ENCODE results near the gene POLR2A.
"Not testable (repeated sequence)": the region's sequence is repeated elsewhere in the genome, so short reads cannot be mapped to it uniquely, and the experiment has no call there.

The POLR2A gene

DNA sequence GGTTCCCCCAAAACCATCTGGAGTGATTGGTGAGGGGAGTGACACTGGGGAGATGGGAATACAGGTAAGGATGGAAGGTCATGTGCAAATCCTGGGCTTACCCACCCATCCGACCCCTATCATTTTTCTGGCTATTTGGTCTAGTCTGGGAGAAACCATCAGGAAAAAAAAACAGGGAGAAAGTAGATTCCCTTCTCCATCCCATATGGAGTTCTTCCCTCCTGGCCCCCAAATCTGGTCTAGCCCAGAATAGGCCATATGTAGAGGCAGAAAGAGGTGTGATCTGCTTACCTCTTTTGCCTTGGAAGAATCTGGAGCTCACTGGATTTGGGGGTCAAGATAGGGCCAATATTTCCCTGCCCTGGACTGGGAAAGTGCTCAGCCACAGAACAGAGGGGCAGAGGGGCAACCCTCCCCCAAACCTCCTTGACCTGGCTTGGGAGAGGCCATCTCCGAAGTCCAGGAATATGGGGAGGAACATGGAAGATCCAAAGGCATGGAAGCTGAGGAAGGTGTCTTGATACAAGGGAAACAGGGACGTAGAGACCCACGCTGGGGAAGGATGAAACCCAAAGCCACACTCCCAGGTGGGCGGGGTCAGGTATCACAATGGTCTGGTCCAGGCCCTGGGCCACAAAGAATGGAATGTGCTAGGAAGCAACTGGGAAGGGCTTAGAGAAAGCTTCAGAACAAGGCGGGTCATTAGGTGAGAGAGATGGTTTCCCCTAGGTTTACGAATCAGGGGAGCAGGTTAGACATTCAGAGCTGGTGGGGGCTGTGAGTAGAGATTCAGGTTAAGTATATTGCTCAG is 23.1 kb upstream of the POLR2A start:
- no peak for DNase-seq

DNA sequence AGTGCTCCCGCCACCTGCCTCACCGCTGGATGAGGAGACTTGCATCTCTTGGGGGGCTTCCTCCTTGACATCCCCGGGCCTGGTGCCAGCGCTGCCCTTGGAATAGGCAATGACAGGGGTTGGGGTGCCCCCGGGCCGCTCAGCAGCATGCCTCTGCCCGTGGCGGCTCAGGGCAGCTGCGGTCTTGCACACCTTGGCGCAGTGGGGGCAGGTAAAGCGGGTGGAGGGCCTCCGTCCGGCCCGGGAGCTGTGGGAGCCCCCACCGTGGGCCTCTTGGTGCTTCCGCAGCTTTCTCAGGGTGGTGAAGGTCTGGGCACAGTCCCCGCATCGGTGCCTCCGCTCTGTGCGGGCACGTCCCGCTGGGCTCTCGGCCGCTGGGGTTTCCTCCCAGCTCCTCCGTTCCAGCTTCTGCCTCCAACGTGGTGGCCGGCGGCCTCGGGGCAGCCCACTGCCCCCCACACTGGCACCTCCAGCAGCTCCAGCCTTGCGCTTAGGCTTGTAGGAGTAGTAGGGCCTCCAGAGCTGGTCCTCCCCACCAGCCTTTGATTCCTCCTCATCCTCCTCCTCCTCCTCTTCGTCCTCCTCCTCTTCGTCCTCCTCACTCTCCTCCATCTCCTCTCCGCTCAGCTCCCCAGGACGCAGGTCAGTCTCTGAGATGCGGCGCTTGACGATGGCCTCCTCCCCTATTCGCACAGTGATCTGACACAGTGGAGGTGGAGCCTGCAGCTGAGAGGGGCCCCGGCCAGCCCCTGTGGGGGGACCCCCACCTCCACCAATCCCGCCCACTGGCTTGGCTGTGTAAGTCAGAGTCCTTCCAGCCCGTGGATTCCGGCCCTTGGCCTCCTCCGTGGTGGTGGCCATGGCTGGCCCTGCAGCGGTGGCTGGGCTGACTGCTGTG is 21.4 kb upstream of the POLR2A start:
- DNase-seq: no peak

DNA sequence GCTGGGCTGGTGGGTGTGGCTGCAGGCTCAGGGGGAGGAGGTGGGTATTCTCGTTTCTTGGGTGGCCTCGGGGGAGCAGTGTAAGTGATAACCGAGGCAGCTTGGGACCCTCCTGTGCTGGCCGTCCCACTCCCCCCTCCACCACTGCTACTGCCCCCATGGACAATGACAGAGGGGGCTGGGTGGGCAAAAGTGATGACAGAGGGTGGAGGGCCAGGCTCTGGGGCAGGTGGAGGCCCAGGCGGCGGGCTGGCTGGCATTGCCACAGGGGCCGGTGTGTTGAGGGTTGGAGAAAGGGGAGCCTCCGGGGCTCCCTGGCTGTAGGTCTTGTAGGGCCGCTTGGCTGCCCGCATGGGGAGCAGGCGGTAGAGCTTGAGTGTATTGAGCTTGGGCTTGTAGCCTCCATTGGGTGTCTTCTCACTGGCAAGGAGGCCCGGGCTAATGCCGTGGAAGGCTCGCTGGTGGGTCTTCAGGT is 20.8 kb upstream of the POLR2A start:
- no peak for DNase-seq

DNA sequence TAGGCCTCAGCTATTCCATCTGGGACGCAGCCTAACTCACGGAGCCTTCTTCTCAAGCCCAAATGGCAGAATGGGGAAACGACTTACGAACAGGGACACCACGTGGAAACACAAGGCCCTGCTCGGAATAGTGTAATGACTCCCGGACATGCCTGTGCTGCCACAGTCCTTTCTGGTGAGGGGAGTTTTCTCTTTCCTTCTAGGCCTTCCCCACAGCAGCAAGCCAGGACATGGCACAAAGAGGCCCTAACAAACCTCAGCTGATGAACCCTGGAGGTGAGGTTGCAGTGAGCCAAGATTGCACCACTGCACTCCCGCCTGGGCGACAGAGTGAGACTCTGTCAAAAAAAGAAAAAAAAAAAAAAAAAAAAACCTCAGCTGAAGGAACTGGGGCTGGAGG is 20.1 kb upstream of the POLR2A start:
- DNase-seq: no peak

DNA sequence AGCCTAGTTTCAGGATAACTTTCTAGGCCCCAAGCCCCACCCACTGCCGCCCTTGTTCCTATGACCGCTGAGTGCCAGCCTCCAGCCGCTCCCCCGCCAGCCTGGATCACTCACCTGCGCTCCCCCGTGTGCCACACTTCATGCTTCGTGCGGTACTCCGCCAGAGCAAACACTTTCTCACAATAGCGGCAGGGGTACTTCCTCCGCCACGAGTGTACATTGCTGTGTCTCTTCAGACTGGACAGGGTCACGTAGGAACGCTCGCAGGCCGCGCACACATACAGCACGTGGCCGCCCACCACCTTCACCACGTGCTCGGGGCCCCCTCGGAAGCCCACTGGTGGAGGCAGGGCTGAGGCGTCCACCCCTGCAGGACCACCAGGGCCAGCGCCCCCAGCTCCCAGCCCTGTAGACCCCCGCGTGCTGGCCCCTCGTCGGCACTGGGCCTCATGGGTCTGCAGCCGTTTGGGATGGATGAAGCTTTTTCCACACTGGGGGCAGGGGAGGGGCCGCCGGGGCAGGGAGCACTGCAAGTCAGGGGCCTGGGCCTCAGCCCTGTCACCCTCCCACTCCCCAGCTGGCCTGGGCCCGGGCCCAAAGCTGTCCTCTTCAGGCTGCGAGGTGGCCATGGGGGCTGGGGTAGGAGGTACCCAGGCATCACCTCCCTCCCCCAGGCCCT is 18.4 kb upstream of the POLR2A start:
- DNase-seq: no peak

DNA sequence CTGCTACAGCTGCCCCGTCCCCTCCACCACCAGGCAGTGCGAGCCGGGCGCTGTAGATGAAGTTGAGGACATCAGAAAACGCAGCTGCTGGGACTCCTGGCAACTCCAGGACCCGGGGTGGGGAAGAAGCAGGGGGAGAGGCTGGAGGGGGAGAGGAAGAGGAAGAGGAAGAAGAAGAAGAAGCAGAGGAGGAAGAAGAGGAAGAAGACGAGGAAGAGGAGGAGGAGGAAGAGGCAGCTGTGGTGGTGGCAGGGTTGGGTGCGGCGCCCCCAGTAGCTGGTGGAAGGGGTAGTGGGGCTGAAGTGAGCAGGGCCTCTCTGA is 17.9 kb upstream of the POLR2A start:
- DNase-seq: no peak

DNA sequence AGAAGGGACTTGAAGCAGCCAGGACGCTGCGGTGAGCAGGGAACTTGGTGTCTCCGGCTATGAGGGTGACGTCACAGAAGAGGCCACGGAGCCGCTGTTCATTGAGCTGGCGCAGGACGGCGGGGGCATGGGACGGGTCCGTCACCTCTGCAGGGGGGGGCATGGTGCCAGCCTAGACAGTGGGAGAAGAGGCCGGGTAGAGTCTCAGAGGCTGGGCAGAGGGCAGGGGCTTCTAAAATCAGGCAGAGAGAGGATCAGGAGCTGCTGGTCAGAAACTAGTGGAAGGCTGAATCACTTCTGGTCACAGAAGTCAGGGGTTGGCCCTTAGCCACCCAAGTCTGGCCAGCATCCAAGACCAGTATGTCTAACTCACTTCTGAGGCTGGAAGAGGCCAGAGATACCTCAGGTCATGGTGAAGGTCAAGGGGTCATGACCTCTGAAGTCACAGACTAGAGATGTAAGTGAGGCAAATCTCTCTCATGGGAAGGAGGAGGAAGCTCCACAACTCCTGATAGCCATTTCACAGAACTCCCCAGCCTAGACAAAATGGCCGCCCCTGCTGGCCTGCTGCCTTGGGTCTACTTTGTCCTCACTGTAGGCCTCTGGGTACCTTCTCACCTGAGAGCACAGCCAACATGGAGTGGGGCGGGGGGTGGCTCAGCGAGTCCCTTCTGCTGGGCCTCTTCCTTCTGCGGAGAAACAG is 17.4 kb upstream of the POLR2A start:
- DNase-seq: no peak

DNA sequence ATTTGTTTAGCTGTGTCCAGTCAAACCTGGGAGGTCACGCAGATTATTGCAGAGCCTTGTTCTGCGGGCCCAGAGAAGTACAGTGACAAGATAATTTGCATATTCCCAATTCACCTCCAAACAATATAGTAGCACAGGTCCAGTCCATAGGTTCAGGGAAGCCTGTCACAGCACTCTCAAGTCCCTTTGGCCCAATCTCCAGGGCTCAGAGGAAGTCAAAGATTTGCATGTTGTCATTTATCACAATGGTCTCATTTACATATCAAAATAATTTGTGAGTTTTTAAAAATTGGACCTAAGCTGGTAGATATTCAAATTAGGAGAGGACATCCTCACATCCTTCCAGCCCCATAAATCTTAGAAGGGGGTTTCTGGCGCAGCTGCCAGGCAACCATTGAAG is 16.7 kb upstream of the POLR2A start:
- DNase-seq: no peak

DNA sequence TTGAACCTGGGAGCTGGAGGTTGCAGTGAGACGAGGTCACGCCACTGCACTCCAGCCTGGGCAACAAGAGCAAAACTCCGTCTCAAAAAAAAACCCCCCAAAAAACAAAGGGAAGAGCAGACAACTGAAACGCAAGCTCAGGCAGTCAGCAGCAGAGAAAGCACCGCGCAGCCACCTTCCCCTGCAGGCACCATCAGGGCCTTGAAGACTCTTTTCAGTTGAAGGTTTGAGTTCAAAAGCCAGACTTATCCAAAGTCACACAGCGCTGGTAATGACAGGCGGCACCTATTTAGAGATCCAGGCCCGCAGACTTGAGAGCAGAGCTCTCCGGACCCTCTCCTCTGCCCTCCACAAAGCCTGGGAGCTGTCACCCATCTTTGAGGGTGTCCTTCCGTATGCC is 15.9 kb upstream of the POLR2A start:
- DNase-seq: no peak

DNA sequence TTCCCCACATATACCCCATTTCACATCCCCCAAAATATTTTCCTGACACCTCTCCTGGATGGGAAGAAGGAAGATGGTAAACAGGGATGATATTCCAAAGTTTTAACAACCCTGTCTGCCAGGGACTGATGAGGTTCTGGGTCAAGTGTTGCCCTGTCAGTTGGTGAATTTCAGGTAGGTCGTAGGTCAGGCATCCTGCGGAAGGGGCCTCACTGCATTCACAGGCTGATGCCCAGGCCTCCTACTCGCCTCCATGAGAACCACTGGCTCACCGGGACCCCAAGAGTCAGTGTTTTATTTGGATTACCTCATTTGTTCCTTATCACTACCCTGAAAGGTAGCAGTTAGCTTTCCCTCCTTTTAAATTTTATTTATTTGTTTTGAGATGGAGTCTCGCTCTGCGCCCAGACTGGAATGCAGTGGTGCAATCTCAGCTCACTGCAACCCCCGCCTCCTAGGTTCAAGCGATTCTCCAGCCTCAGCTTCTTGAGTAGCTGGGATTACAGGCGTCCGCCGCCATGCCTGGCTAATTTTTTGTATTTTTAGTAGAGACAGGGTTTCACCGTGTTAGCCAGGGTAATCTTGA is 15.3 kb upstream of the POLR2A start:
- DNase-seq: no peak

DNA sequence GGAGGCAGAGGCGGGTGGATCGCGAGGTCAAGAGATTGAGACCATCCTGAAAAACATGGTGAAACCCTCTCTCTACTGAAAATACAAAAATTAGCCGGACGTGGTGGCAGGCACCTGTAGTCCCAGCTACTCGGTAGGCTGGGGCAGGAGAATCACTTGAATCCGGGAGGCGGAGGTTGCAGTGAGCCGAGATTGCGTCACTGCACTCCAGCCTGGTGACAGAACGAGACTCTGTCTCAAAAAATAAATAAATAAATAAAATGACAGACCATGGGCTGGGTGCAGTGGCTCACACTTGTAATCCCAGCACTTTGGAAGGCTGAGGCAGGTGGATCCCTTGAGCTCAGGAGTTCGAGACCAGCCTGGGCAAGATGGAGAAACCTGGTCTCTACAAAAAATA is 14.3 kb upstream of the POLR2A start:
- not testable (repeated sequence) for DNase-seq

DNA sequence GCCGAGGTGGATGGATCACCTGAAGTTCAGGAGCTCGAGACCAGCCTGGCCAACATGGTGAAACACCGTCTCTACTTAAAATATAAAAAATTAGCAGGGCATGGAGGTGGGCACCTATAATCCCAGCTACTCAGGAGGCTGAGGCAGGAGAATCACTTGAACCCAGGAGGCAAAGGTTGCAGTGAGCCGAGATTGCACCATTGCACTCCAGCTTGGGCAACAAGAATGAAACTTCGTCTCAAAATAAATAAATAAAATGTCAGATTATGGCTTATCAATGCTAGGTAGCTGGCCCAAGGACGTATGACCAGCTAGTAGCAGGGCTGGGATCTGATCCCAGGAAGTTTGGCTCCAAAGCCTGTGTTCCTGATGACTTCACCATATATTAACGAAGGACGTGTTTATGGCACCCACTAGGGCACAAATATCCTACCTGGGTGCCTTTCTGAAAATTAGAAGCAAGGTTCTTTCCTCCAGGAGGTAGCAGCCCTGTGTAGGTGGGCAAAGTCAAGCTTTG is 13.7 kb upstream of the POLR2A start:
- DNase-seq: not testable (repeated sequence)

DNA sequence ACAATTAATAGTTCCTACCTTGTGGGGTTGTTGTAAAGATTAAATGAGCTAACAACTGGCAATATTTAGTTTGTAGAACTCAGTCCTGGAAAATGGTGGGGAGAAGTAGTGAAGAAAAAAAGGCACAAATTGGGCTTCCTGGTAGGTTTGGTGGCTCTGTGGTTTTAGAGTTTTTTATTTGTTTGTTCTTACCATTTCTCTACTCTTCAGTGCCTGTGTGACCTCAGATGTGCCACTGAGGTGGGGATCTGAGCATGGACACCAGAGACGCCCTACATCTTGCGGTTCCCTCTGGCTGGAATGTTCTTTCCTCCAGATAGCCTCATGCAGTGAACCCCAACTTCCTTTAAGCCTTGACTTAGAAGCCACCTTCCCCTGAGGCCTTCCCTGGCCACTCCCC is 12.4 kb upstream of the POLR2A start:
- DNase-seq: no peak

DNA sequence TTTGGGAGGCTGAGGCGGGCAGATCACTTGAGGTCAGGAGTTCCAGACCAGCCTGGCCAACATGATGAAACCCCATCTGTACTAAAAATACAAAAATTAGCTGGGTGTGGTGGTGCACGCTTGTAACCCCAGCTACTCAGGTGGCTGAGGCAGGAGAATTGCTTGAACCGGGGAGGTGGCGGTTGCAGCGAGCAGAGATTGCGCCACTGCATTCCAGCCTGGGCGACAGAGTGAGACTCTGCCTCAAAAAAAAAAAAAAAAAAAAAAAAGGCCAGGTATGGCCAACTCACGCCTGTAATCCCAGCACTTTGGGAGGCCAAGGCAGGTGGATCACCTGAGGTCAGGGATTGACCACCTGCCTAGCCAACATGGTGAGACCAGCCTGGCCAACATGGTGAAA is 9.4 kb upstream of the POLR2A start:
- not testable (repeated sequence) for DNase-seq

DNA sequence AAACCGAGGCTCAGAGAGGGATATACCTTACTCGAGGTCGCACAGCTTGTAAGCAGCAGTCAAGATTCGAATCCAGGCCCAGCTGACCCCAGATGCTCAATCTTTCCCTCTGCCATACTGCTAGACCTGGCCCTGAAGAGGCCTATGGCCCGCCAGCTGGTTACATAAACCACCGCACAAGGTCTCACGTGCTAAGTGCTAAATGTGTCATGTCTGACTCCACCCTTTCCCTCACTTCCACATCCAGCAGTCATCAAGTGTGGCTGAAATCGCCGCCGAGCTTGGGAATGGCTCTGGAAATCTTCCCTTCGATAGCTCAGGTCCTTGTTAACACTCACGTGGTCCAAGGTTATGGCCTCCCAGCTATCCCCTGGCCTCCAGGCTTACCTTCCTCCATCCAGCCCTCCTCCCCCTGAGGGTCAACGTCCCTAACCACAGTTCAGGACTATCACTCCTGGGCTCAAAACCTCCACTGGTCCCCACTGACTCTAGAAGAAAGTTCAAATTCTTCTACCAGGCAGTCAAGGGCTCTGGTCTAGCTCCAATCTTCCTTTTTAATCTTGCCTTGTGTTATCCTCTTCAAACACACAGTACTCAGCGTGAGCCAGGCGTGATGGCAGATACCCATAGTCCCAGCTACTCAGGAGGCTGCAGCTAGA is 8.3 kb upstream of the POLR2A start:
- no peak for DNase-seq

DNA sequence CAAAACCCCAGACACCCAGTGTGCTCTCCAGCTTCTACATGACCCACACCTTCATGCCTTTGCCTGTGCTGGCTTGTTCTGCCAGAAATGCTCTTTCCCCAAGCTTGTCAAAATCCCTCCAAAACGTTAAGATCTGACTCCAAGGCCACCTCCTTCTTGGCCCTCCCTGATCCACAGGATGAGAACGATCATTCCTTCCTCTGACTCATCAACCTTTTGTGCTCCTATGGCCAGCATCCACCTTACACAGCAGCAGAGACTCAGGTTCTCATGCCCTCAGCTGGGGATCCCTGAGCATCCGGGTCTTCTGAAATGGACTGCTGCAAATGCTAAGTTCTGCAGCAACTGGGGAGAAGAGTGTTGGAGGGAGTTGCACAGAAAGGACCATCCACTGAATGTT is 7.7 kb upstream of the POLR2A start:
- no peak for DNase-seq

DNA sequence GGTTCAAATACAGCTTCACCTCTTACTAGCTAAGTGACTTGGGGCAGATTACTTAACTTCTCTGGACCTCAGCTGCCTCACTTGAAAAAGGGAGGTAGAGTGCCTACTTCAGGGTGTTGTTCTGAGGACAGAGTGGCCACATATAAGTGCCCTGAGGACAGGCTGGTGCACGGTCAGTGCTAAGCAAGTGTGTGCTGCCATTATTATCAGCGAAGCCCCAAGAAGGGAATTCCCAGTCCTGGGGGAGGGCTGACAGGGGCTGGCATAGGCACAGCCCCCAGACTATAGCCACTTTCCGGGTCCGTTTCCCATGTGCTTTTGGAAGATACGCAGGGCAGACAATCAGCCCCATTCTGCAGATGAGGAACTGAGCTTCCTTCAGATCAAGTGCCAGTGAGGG is 7.2 kb upstream of the POLR2A start:
- DNase-seq: no peak

DNA sequence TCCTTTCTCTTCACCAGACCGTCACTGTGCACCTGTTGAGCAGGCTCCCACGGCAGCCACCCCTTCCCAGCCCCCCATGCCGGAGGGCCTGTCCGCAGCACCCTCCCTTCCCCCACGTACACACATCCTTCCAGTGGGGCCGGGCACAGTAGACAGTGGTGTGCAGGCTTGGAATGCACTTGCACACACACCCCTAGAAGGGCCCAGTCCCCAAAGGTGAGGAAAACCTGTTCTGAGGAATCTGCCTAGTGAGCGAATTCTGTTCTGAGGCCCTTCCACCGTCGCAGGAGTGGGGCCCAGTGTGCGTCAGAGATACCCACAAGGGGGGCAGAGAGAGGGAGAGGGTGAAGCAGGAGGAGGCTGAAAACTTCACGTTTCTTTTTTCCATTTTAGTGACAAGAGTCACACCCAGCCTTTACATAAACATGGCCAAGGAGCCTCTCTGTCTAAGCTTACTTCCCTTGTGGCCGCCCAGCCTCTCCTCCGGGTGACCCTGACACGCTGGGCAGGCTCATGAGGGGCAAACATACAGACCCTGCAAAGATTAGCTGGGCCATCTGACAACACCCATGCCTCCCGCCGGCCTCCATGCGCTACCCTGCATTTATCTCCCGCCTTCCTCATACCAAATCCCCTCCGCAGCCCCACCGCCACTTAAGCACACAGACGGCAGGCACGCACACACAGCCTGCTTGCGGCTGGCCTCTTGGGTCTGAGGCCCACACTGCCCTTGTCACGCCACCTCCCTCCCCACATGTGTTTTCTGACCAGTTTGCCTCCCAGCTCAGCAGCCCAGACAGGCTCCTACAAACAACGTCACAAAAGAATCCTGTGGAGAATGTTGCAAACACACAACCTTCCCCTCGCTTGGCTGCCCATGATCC is 6.5 kb upstream of the POLR2A start:
- DNase-seq: peak in 1 of 4 experiments; percentile 18

DNA sequence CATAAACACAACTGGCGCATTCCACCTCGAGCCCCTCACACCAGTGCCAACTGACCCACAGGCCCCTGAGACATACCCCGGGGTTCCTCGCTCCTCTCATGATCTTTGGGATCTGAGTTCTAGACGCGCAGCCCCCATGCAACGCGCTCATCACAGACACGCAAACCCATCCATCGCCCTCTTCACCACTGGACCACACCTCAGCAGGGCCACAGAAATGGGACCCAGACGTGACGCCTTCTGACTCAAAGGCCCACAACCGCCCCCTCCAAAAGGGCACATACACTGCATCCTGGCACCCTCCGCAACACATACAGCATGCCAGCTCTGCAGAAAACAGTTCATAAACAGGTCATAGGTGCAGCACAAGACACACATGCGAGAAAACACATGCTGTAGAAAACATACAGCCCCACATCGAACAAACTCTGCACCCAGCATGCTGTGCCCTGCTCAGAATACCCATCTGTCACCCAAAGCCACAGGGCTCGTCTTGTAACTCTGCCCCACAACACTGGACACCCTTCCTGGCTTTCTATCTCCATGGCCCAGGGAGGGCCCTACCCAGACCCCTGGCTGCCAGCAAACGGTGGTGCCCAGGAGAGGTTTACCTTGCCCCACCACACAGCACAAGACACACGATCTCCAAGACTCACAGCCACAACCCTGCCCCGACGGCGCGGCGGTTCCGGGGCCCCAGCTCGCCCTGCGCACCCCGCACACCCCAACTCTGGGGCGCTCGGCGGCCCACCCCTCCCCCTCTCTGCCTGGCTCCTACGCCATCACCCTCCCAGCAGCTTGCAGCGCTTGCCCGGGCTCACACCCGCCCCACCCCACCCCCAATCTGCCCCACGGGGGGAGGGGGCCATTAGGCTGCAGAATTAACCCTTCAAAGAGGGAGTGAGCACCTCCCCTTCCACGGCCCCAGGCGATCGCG is 5.6 kb upstream of the POLR2A start:
- DNase-seq: peak in 3 of 4 experiments; percentile 29 to 50 (median 50)
